AG20443 (cell line): ENCODE data around the gene TAS2R39.

Experiments
- DNase-seq: peaks from one replicate; pipeline ENCODE4 v3.0.0; 2012; ENCODE audit warnings: low spot score, mixed read lengths

TAS2R39 gene

GRCh38 chr7:143216151-143216550 is 32.9 kb downstream of the TAS2R39 start:
- peak; percentile 64 for DNase-seq

- DNase-seq = no peak
These were observed 33.5 kb downstream of the TAS2R39 start for GRCh38 chr7:143216686-143217085.

DNA sequence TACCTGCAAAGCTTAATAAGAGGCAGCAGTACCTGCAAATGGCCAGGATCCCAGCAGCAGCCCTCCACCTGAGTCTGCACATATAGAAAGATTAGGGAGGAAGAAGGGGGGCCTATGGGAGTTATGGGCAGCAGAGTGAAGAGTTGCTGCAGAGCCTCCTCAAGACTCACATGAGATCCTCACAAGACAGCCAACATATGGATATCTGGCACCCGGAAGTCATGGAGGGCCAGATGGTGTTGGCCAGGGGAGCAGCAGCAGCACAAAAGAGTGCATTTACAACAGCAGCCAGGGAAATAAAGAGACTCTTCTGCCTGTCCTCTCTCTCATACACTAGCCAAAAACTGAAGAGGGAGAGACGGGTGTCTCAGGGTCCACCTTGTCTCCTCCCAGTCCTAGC is 34.6 kb downstream of the TAS2R39 start:
- DNase-seq = no peak

- no peak for DNase-seq
These were observed 38.1 kb downstream of the TAS2R39 start for GRCh38 chr7:143221286-143221685.

GRCh38 chr7:143221737-143222136 is 38.5 kb downstream of the TAS2R39 start, which contains the start of gene TAS2R40:
Gene TAS2R40, plus strand, starts transcription at chr7:143222037. Its CDS starts 42 bp downstream, at chr7:143222079.
- DNase-seq = no peak

DNA sequence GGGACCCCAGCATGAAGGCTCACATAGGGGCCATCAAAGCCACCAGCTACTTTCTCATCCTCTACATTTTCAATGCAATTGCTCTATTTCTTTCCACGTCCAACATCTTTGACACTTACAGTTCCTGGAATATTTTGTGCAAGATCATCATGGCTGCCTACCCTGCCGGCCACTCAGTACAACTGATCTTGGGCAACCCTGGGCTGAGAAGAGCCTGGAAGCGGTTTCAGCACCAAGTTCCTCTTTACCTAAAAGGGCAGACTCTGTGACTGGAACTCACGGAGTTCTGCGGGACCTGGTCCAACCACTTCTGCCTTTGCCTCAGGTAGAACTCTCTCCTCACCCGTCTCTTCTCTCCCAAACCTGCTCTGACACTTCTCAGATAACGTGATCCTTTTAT is 39.6 kb downstream of the TAS2R39 start:
- DNase-seq = no peak

- DNase-seq = no peak
These were observed 40.6 kb downstream of the TAS2R39 start for GRCh38 chr7:143223784-143224183.

DNA sequence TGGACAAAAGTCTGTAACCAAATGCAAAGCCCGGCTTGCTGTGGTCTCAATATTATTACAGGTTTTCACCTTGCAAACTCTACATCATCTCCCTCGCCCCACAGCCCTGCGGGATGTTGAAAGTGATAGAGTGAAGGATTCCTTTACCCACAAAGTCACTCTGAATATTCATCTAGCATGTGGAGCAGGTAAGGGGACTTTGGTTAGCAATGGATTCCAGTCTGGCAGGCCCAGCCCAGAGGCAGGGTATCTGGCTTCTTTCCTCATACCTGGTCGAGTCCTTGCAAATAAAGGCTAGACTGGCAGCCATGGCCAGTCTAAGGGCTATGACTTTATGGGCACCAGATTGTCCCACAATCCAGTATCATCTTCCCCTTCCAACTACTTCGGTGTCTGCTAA is 41.8 kb downstream of the TAS2R39 start:
- no peak for DNase-seq

- DNase-seq = peak; percentile 47
These were observed 44.6 kb downstream of the TAS2R39 start for GRCh38 chr7:143227806-143228205.

DNA sequence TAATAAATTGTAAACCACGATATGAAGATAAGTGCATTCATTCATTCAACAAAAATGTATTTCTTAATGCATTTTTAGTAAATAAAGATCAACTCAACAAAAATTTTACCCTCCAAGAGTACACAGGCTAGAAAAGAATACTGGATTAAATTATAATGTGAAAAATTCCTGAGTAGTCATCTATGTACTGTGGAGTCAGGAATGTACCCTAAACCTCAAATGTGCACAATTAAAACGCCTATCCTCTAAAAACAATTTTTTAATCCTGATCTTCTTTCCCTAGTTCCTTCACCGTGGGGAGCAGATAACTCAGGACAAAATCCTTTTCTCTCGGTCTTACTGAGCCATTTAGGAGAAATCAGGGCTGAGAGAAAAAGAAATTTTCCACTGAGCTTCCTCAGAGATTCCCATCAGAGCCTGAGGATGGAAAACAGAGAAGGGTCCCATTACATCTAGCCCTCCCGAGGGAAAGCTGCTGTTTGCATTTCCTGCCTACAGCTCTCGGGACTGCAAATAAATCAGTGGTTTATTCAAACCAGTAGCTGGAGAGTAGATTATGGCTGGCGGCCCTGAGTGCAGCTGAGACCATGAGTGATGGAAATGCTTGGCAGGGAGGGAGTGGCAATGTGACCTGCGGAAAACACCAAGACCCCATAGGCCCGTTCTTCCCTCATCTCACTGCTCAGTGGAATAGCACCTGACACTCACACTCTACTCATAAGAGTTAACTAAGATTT is 46.0 kb downstream of the TAS2R39 start:
- no peak for DNase-seq

DNA sequence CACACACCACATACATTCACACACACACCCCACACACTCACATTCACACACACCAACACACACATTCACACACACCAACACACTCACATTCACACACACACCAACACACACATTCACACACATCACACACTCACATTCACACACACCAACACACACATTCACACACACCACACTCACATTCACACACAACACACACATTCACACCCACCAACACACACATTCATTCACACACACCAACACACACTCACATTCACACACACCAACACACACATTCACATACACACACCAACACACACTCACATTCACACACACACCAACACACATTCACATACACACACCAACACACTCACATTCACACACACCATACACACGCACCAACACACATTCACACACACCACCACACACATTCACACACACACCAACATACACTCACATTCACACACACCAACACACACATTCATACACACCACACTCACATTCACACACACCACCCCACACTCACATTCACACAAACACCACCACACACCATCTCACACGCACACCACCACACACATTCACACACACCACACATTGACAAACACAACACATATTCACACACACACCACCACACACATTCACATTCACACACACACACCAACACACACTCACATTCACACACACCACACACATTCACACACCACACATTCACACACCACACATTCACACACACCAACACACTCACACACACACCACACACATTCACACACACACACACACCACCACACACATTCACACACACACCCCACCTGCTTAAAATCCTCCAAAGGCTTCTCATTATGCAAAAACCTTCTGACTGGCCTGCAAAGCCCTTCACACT is 47.6 kb downstream of the TAS2R39 start:
- DNase-seq = no peak
